ENCODE data around the gene ERBB4.

ERBB4 gene

DNA sequence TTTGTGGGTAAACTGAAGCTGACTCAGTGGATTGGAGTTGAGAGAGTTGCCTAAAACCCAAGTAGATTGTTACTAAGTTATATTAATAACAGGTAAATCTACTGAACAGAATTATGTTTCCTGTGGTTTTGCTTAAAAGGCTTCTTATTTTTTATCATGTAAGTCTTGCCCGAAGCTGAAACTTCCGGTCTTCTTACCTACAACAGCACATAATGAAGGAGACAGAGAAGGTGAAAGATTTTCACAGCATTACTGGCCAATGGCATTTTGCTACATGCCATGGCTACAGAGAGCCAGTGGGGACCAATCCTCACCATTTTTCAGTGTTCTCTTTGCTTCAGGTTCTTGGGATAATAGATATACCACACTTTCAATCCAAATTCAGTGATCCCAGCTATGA lies 220.0 kb downstream of the ERBB4 start:
- H3K79me2 ChIP-seq (ENCODE audit: control insufficient read depth, low read length) = no peaks in the 10 kb centered on the region
- H3K9me2 ChIP-seq (replicated peaks; ENCODE audit: control insufficient read depth, low read length) = no peaks in the 10 kb centered on the region
- no peaks in the 10 kb centered on the region for H3F3A ChIP-seq (ENCODE audit: control insufficient read depth, insufficient read depth)
- no peak overlapping the region for H3K4me3 ChIP-seq (ENCODE audit: low read length)
- no peaks in the 10 kb centered on the region for H3K4me1 ChIP-seq (ENCODE audit: control insufficient read depth, low read length)
- H3K27me3 ChIP-seq (ENCODE audit: control insufficient read depth, low read length) = no peaks in the 10 kb centered on the region
- no peaks in the 10 kb centered on the region for H4K20me1 ChIP-seq (ENCODE audit: control insufficient read depth, insufficient read depth, low read depth, low read length)
- no peak for TF ChIP-seq CTCF (IDR thresholded peaks at IDR 0.05; ENCODE audit: low read depth, low read length, poor library complexity, severe bottlenecking)
- TF ChIP-seq EZH2phosphoT487 (IDR thresholded peaks at IDR 0.05; ENCODE audit: borderline replicate concordance, low read length) = no peak
- no peak overlapping the region for H3K4me2 ChIP-seq (ENCODE audit: low read length)
- H3K9me3 ChIP-seq (ENCODE audit: control insufficient read depth, insufficient read depth, low read length) = no peaks in the 10 kb centered on the region
- H3K36me3 ChIP-seq (ENCODE audit: control insufficient read depth, low read length) = no peaks in the 10 kb centered on the region
- H3K27ac ChIP-seq (ENCODE audit: low read depth, low read length) = no peak overlapping the region

DNA sequence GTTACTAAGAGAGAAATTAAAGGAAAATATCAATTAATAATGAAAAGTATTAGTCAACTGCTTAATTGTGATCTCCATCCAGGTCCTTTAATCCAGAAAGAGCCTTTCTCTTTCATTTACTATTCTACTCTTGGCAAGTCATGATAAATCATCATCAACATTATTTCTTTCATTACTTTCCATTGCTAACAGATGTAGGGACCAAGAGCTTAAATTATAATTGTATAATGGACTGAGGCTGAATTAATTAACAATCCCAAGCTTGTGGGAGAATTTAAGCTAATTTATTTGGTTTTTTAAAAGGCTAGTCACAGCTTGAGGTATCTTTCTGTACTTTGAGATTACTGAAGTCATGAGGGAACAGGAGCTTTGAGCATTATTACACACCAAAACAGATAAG lies 223.9 kb downstream of the ERBB4 start:
- H3K4me3 ChIP-seq (ENCODE audit: low read length) = no peak overlapping the region
- H4K20me1 ChIP-seq (ENCODE audit: control insufficient read depth, insufficient read depth, low read depth, low read length) = no peaks in the 10 kb centered on the region
- H3K36me3 ChIP-seq (ENCODE audit: control insufficient read depth, low read length) = no peaks in the 10 kb centered on the region
- no peaks in the 10 kb centered on the region for H3F3A ChIP-seq (ENCODE audit: control insufficient read depth, insufficient read depth)
- no peak overlapping the region for H3K4me2 ChIP-seq (ENCODE audit: low read length)
- H3K27ac ChIP-seq (ENCODE audit: low read depth, low read length) = no peak overlapping the region
- no peaks in the 10 kb centered on the region for H3K4me1 ChIP-seq (ENCODE audit: control insufficient read depth, low read length)
- H3K27me3 ChIP-seq (ENCODE audit: control insufficient read depth, low read length) = no peaks in the 10 kb centered on the region
- no peaks in the 10 kb centered on the region for H3K9me3 ChIP-seq (ENCODE audit: control insufficient read depth, insufficient read depth, low read length)
- no peaks in the 10 kb centered on the region for H3K9me2 ChIP-seq (replicated peaks; ENCODE audit: control insufficient read depth, low read length)
- TF ChIP-seq CTCF (IDR thresholded peaks at IDR 0.05; ENCODE audit: low read depth, low read length, poor library complexity, severe bottlenecking) = no peak
- no peaks in the 10 kb centered on the region for H3K79me2 ChIP-seq (ENCODE audit: control insufficient read depth, low read length)

GRCh38 chr2:212311807-212312404 lies 226.7 kb downstream of the ERBB4 start:
- Histone ChIP-seq H3K4me1 (ENCODE audit: control insufficient read depth, low read length) (no peaks in the 10 kb centered on the region), H3K4me2 (ENCODE audit: low read length) (no peak overlapping the region), H3K79me2 (ENCODE audit: control insufficient read depth, low read length) (no peaks in the 10 kb centered on the region), H3K9me3 (ENCODE audit: control insufficient read depth, insufficient read depth, low read length) (no peaks in the 10 kb centered on the region), H3K4me3 (ENCODE audit: low read length) (no peak overlapping the region), H3K9me2 (replicated peaks; ENCODE audit: control insufficient read depth, low read length) (no peaks in the 10 kb centered on the region), H4K20me1 (ENCODE audit: control insufficient read depth, insufficient read depth, low read depth, low read length) (no peaks in the 10 kb centered on the region), H3K27ac (ENCODE audit: low read depth, low read length) (no peak overlapping the region), H3K36me3 (ENCODE audit: control insufficient read depth, low read length) (no peaks in the 10 kb centered on the region), H3K27me3 (ENCODE audit: control insufficient read depth, low read length) (no peaks in the 10 kb centered on the region), H3F3A (ENCODE audit: control insufficient read depth, insufficient read depth) (no peaks in the 10 kb centered on the region)
- TF ChIP-seq EZH2phosphoT487 (IDR thresholded peaks at IDR 0.05; ENCODE audit: borderline replicate concordance, low read length) (no peak), CTCF (IDR thresholded peaks at IDR 0.05; ENCODE audit: low read depth, low read length, poor library complexity, severe bottlenecking) (no peak)

Measured in DOHH2 (cell line).